ENCODE data around the gene TAC3.
"Not testable (repeated sequence)": the region's sequence is repeated elsewhere in the genome, so short reads cannot be mapped to it uniquely, and the experiment has no call there.

The TAC3 gene

GRCh38 chr12:57016348-57016747, at the start of gene TAC3:
Gene TAC3 (minus strand): TSS chr12:57016529. CDS start chr12:57015797, 732 bp downstream.
- no peak for DNase-seq (ENCODE audit: low read depth in 3 of 3, low spot score in 1 of 3)

- DNase-seq (ENCODE audit: low read depth in 3 of 3, low spot score in 1 of 3) = peak in 1 of 3 donors; percentile 5
Observed at GRCh38 chr12:57063991-57064685, 47.8 kb upstream of the TAC3 start.

- DNase-seq (ENCODE audit: low read depth in 3 of 3, low spot score in 1 of 3) = no peak
Observed at GRCh38 chr12:57058454-57058853, 42.1 kb upstream of the TAC3 start.

- DNase-seq (ENCODE audit: low read depth in 3 of 3, low spot score in 1 of 3) = no peak
Observed at GRCh38 chr12:57057067-57057751, 40.9 kb upstream of the TAC3 start.

- DNase-seq (ENCODE audit: low read depth in 3 of 3, low spot score in 1 of 3) = no peak
Observed at GRCh38 chr12:57055824-57056223, 39.5 kb upstream of the TAC3 start.

GRCh38 chr12:57053901-57054300, 37.6 kb upstream of the TAC3 start:
- DNase-seq (ENCODE audit: low read depth in 3 of 3, low spot score in 1 of 3) = not testable (repeated sequence)

- not testable (repeated sequence) for DNase-seq (ENCODE audit: low read depth in 3 of 3, low spot score in 1 of 3)
Observed at GRCh38 chr12:57053146-57053545, 36.8 kb upstream of the TAC3 start.

- DNase-seq (ENCODE audit: low read depth in 3 of 3, low spot score in 1 of 3) = no peak
Observed at GRCh38 chr12:57051011-57051410, 34.7 kb upstream of the TAC3 start.

GRCh38 chr12:57049890-57050289, 33.6 kb upstream of the TAC3 start, which contains the start of gene MYO1A:
Gene MYO1A (minus strand): TSS chr12:57050129. CDS start chr12:57048323, 1,806 bp downstream.
- DNase-seq (ENCODE audit: low read depth in 3 of 3, low spot score in 1 of 3) = no peak

- no peak for DNase-seq (ENCODE audit: low read depth in 3 of 3, low spot score in 1 of 3)
Observed at GRCh38 chr12:57049119-57049446, 32.8 kb upstream of the TAC3 start.

GRCh38 chr12:57048423-57049118, 32.2 kb upstream of the TAC3 start:
- no peak for DNase-seq (ENCODE audit: low read depth in 3 of 3, low spot score in 1 of 3)

- no peak for DNase-seq (ENCODE audit: low read depth in 3 of 3, low spot score in 1 of 3)
Observed at GRCh38 chr12:57047981-57048380, 31.7 kb upstream of the TAC3 start.

- no peak for DNase-seq (ENCODE audit: low read depth in 3 of 3, low spot score in 1 of 3)
Observed at GRCh38 chr12:57046947-57047890, 30.9 kb upstream of the TAC3 start.

- DNase-seq (ENCODE audit: low read depth in 3 of 3, low spot score in 1 of 3) = no peak
Observed at GRCh38 chr12:57046086-57046791, 29.9 kb upstream of the TAC3 start.

GRCh38 chr12:57044889-57045288, 28.6 kb upstream of the TAC3 start:
- no peak for DNase-seq (ENCODE audit: low read depth in 3 of 3, low spot score in 1 of 3)

GRCh38 chr12:57044468-57044867, 28.1 kb upstream of the TAC3 start:
- no peak for DNase-seq (ENCODE audit: low read depth in 3 of 3, low spot score in 1 of 3)

GRCh38 chr12:57042695-57043094, 26.4 kb upstream of the TAC3 start:
- no peak for DNase-seq (ENCODE audit: low read depth in 3 of 3, low spot score in 1 of 3)

GRCh38 chr12:57040750-57041149, 24.4 kb upstream of the TAC3 start:
- no peak for DNase-seq (ENCODE audit: low read depth in 3 of 3, low spot score in 1 of 3)

GRCh38 chr12:57040211-57040610, 23.9 kb upstream of the TAC3 start:
- no peak for DNase-seq (ENCODE audit: low read depth in 3 of 3, low spot score in 1 of 3)

- DNase-seq (ENCODE audit: low read depth in 3 of 3, low spot score in 1 of 3) = no peak
Observed at GRCh38 chr12:57039016-57039798, 22.9 kb upstream of the TAC3 start.

Data from stimulated activated CD4-positive, alpha-beta T cell treated with anti-CD3 and anti-CD28 coated beads, TNF-alpha, amount 100 ng/mL, for 1 hour (primary cell).